ENCODE results near the gene CUL3.

Gene CUL3

GRCh38 chr2:224579411-224579810 is 5.8 kb downstream of the CUL3 start:
- TF ChIP-seq REST (IDR thresholded peaks at IDR 0.05; ENCODE audit: insufficient read depth in 1 of 2, low read depth in 2 of 2, low read length in 2 of 2), result peak in 1 of 2 experiments; percentile 64; a peak in 2 of 4 replicates
- TF ChIP-seq POLR2AphosphoS5 (IDR thresholded peaks at IDR 0.05; ENCODE audit: low read depth, low read length), result no peak

GRCh38 chr2:224577541-224577940 is 7.6 kb downstream of the CUL3 start:
- TF ChIP-seq FOXP2 (optimal IDR thresholded peaks at IDR 0.05; ENCODE audit: borderline replicate concordance, extremely low read depth, extremely low read length, insufficient read depth), result no peak
- TF ChIP-seq POLR2AphosphoS5 (IDR thresholded peaks at IDR 0.05; ENCODE audit: low read depth, low read length), result no peak
- no peak for TF ChIP-seq TAF1 (IDR thresholded peaks at IDR 0.05; ENCODE audit: borderline replicate concordance, insufficient read depth, low read length)
- TF ChIP-seq SIN3A (IDR thresholded peaks at IDR 0.05; ENCODE audit: borderline replicate concordance, insufficient read depth, low read length), result no peak
- TF ChIP-seq REST (IDR thresholded peaks at IDR 0.05; ENCODE audit: insufficient read depth in 1 of 2, low read depth in 2 of 2, low read length in 2 of 2), result no peak

- TF ChIP-seq FOXP2 (optimal IDR thresholded peaks at IDR 0.05; ENCODE audit: borderline replicate concordance, extremely low read depth, extremely low read length, insufficient read depth), result no peak
- TF ChIP-seq REST (IDR thresholded peaks at IDR 0.05; ENCODE audit: insufficient read depth in 1 of 2, low read depth in 2 of 2, low read length in 2 of 2), result no peak
- no peak for TF ChIP-seq POLR2AphosphoS5 (IDR thresholded peaks at IDR 0.05; ENCODE audit: low read depth, low read length)
- TF ChIP-seq TAF1 (IDR thresholded peaks at IDR 0.05; ENCODE audit: borderline replicate concordance, insufficient read depth, low read length), result no peak
- no peak for TF ChIP-seq SIN3A (IDR thresholded peaks at IDR 0.05; ENCODE audit: borderline replicate concordance, insufficient read depth, low read length)
Observed at GRCh38 chr2:224576088-224576715, 9.0 kb downstream of the CUL3 start.

- TF ChIP-seq TAF1 (IDR thresholded peaks at IDR 0.05; ENCODE audit: borderline replicate concordance, insufficient read depth, low read length) (no peak), SIN3A (IDR thresholded peaks at IDR 0.05; ENCODE audit: borderline replicate concordance, insufficient read depth, low read length) (no peak), FOXP2 (optimal IDR thresholded peaks at IDR 0.05; ENCODE audit: borderline replicate concordance, extremely low read depth, extremely low read length, insufficient read depth) (no peak), POLR2AphosphoS5 (IDR thresholded peaks at IDR 0.05; ENCODE audit: low read depth, low read length) (no peak)
Observed at GRCh38 chr2:224574423-224575084, 10.6 kb downstream of the CUL3 start.

GRCh38 chr2:224573724-224574123 is 11.4 kb downstream of the CUL3 start:
- TF ChIP-seq TAF1 (IDR thresholded peaks at IDR 0.05; ENCODE audit: borderline replicate concordance, insufficient read depth, low read length) (no peak), SIN3A (IDR thresholded peaks at IDR 0.05; ENCODE audit: borderline replicate concordance, insufficient read depth, low read length) (no peak), POLR2AphosphoS5 (IDR thresholded peaks at IDR 0.05; ENCODE audit: low read depth, low read length) (no peak), REST (IDR thresholded peaks at IDR 0.05; ENCODE audit: insufficient read depth in 1 of 2, low read depth in 2 of 2, low read length in 2 of 2) (no peak), FOXP2 (optimal IDR thresholded peaks at IDR 0.05; ENCODE audit: borderline replicate concordance, extremely low read depth, extremely low read length, insufficient read depth) (no peak)
